Large intestine (tissue), 3 donors: ENCODE results near the gene SSUH2. TPM values are rescaled to one million over a fixed set of nuclear protein-coding genes. Genes with fewer than 3 reads are reported as not detected.
A peak's percentile ranks its signal among the peaks of the same experiment; 100 is the strongest.
"Not testable (repeated sequence)": the region's sequence is repeated elsewhere in the genome, so short reads cannot be mapped to it uniquely, and the experiment has no call there.

Experiments used
- DNase-seq, 2 donors: peaks; one replicate each; pipeline versions ENCODE4 v3.0.0 to v3.0.0-alpha.2; 2013
- H3K27ac ChIP-seq: one replicate; pipeline ENCODE4 v1.5.1; 2013; ENCODE audit warnings: low read length
- H3K27me3 ChIP-seq: 2 replicates; pipeline ENCODE4 v1.6.1; 2013; ENCODE audit warnings: low read length; ENCODE audit not compliant: control insufficient read depth, insufficient read depth
- H3K36me3 ChIP-seq: 2 replicates; pipeline ENCODE4 v1.6.1; 2013; ENCODE audit warnings: low read length; ENCODE audit not compliant: control insufficient read depth, insufficient read depth
- H3K4me1 ChIP-seq: one replicate; pipeline ENCODE4 v1.6.1; 2013; ENCODE audit warnings: low read length; ENCODE audit not compliant: control insufficient read depth, insufficient read depth
- H3K4me3 ChIP-seq: one replicate; pipeline ENCODE4 v1.5.1; 2013; ENCODE audit warnings: low read length
- H3K9me3 ChIP-seq: one replicate; pipeline ENCODE4 v1.6.1; 2013; ENCODE audit warnings: mild to moderate bottlenecking, low read depth, low read length, moderate library complexity; ENCODE audit not compliant: control insufficient read depth
- WGBS: methylation state at CpG from one replicate; pipeline ENCODE4 v1.1.5; 2013; ENCODE audit warnings: low lambda C conversion rate; ENCODE audit not compliant: insufficient coverage; 5-methylcytosine and 5-hydroxymethylcytosine counted together
- polyA plus RNA-seq: library from polyadenylated mRNA; unstranded; fragments of 120-200 nt; gene quantifications from one replicate; pipeline ENCODE4 v1.2.1, GENCODE V29; 2013

SSUH2 gene
- polyA plus RNA-seq, 1 donor, result 38.7 TPM

DNA sequence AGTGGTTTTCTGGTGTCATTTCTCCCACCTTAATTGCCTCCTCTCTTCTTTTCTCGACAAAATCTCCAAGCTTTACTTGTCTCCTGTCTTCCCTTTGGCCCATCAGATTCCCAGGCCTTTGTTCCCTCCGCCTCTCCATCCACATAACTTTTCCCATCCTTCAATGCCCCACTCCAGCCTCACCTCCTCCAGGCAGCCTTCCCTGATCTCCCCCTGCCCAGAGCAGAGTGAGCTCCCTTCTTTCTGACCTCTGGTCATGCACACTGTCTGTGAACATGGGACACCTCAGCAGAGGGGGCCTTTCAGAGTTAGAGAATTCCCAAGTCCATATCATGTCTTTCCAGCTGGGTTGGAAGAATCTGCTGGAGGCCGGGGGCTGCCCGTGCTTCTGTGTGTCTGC is 14.6 kb upstream of the SSUH2 start:
- Histone ChIP-seq H3K27me3 (no peaks in the 10 kb centered on the region), H3K36me3 (no peaks in the 10 kb centered on the region), H3K4me3 (no peak overlapping the region), H3K4me1 (peaks cover 56% of the 10 kb centered on the region), H3K27ac (peak overlapping the region; percentile 71), H3K9me3 (no peaks in the 10 kb centered on the region)
- WGBS, result 93% methylated on average over 2 of the region's 4 CpGs
- no peak for DNase-seq

DNA sequence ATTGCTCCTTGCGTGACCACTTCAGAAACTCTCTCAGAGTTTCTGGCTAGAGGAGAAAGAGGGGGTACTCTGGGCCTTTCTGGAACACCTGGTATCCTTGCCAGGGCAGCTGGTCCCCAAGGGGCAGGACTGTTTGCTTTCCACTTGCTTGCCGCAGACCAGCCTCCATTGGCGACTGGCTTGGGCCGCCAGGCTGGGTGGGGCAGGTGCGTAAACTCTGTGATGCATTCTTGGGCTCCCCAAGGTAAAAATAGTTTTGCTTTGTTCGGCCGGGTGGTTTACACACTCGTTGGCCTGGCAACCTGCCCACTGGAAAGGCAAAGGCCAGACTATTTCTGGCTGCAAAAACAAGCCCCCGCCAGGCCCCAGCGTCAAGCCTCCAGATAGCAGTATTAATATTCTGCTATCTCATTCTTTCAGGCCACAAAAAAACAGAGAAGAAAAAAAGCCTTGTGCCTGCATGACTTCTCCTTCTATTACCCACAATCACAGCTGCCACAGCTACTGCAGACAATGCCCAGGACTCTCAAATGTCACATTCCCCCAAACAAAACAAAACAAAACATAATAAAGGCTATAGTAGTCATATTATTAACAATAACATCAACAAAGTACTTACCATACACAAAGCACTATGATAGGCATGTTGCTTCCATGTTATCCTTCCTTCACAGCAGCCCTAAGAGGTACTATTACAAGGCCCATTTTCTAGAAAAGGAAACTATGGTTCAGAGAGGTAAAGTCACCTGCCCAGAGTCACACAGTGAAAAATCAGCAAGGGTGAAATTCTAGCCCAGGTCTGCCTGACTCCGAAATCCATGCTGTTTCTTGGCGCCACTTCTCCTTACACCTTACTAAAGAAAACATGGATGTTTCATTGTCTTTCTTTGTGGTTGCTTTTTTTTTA is 14.0 kb upstream of the SSUH2 start:
- 100% methylated on average over 2 of the region's 12 CpGs for WGBS

DNA sequence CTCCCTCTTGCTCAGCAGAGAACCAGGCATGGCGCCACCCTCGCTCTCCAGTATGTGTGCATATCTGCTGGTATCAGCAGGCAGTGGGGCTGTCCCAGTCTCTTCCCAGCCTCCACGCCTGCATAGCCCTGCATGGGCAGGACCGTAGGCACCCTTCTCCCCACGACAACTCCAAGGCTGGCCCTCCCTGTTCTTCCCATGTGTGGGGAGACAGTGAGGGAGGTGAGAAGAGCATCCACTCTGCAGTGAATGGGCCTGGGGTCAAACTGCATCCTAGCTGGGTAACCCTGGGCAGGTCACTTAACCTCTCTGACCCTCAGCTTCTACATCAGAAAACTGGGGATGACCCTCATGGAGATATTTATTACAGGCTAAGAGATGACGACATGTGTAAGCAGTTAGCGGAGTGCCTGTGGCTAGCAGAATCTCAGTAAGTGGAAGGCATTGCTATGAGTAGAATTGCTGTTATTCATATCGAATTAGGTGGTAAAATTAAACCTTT is 13.3 kb upstream of the SSUH2 start:
- H3K27ac ChIP-seq, result peak overlapping the region; percentile 71

More for the DNA sequence above, 14.0 kb upstream of the SSUH2 start:
- H3K9me3 ChIP-seq, result no peaks in the 10 kb centered on the region
- no peaks in the 10 kb centered on the region for H3K36me3 ChIP-seq
- peak overlapping the region; percentile 71 for H3K27ac ChIP-seq
- H3K4me3 ChIP-seq, result no peak overlapping the region
- peak; percentile 90 to 96 for DNase-seq
- peaks cover 50% of the 10 kb centered on the region for H3K4me1 ChIP-seq
- no peaks in the 10 kb centered on the region for H3K27me3 ChIP-seq

DNA sequence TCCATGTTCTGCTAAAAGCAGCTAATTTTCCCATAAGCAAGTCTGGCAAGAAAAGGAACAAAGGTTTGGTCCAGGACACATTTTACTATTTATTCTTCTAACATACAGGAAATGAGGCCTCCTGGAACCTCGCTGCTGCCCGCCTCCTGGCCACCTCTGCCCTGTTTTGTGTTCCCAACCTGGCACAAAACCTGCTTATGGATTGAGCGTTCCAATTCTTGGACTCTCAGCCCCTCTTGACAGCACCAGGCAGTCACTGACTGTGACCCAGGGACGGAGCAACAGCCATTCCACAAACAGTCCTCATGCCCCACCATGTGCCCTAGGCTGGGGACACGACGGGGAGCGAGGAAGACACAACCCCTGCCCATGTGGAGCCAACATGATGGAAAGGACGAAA is 11.6 kb upstream of the SSUH2 start:
- Histone ChIP-seq H3K36me3 (no peaks in the 10 kb centered on the region), H3K4me3 (no peak overlapping the region), H3K27ac (no peak overlapping the region), H3K27me3 (no peaks in the 10 kb centered on the region), H3K4me1 (peaks cover 57% of the 10 kb centered on the region), H3K9me3 (no peaks in the 10 kb centered on the region)
- no peak for DNase-seq
- no CpG with 5 or more reads among the region's 8 CpGs for WGBS

More for the DNA sequence above, 13.3 kb upstream of the SSUH2 start:
- DNase-seq, result no peak
- H3K4me1 ChIP-seq, result peaks cover 51% of the 10 kb centered on the region
- no CpG with 5 or more reads among the region's 8 CpGs for WGBS
- H3K36me3 ChIP-seq, result no peaks in the 10 kb centered on the region
- no peak overlapping the region for H3K4me3 ChIP-seq
- H3K27me3 ChIP-seq, result no peaks in the 10 kb centered on the region
- H3K9me3 ChIP-seq, result no peaks in the 10 kb centered on the region

DNA sequence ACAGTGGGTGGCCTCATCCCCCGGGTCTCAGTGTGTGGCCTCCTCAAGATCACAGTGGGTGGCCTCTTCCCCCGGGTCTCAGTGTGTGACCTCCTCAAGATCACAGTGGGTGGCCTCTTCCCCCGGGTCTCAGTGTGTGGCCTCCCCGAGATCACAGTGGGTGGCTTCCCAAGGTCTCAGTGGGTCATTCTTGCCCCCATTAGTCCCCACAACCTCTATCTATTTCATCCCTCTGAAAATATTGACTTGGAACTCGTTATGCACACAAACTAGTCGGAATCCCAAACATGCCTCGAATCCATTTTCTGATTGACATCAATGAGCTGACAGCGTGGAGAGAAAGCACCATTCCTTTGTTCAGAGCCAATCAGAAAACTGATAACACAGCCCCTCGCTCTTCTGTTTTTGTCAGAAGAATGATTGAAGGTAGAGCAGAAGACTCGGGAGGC is 10.8 kb upstream of the SSUH2 start:
- no peaks in the 10 kb centered on the region for H3K27me3 ChIP-seq
- H3K9me3 ChIP-seq, result no peaks in the 10 kb centered on the region
- peaks cover 61% of the 10 kb centered on the region for H3K4me1 ChIP-seq
- no peak overlapping the region for H3K27ac ChIP-seq
- H3K36me3 ChIP-seq, result no peaks in the 10 kb centered on the region
- no peak overlapping the region for H3K4me3 ChIP-seq
- no CpG with 5 or more reads among the region's 10 CpGs for WGBS
- no peak for DNase-seq

GRCh38 chr3:8654572-8655329 is 10.2 kb upstream of the SSUH2 start:
- H3K9me3 ChIP-seq, H3K36me3 ChIP-seq, H3K27ac ChIP-seq, DNase-seq, H3K27me3 ChIP-seq, H3K4me3 ChIP-seq: not testable (repeated sequence)
- peaks cover 59% of the 10 kb centered on the region for H3K4me1 ChIP-seq
- WGBS, result no CpG with 5 or more reads among the region's 6 CpGs

- H3K4me1 ChIP-seq, result peaks cover 58% of the 10 kb centered on the region
- no peaks in the 10 kb centered on the region for H3K27me3 ChIP-seq
- no peaks in the 10 kb centered on the region for H3K36me3 ChIP-seq
- DNase-seq, result peak in 1 of 2 donors; percentile 43
- no peak overlapping the region for H3K27ac ChIP-seq
- H3K9me3 ChIP-seq, result no peaks in the 10 kb centered on the region
- no peak overlapping the region for H3K4me3 ChIP-seq
- WGBS, result 100% methylated on average over 2 of the region's 8 CpGs
These were observed 9.3 kb upstream of the SSUH2 start for GRCh38 chr3:8653800-8654408.

DNA sequence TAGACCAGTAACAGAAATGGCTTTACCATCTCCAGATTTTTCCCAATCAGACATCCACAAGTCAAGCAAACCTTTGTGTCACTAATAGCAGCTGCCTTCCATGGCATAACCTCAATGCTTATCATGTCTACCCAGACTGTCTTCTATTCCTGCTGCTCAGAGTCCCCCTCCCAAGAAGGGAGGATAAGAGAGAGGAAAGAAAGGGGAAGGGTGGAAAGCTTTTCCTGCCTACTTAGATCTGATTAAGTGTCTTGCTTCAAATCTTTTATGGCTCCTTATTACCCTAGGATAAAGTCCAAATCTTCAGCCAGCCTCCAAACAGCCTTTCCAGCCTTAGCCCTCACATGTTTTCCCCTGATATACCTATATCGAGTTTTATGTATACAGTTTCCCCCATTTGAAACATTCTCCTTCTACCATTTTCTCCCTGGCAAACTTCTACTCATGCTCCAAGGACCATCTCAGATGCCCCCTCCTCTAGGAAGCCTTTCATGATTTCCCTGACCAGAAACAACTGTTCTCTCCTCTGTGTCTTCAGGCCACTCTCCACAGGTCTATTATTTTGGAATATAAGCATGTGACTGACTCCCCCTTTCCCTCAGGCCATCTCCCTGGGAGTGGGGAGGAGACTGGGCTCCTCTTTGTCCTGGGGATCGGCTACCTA is 7.9 kb upstream of the SSUH2 start:
- Histone ChIP-seq H3K4me1 (peaks cover 59% of the 10 kb centered on the region), H3K27me3 (no peaks in the 10 kb centered on the region), H3K9me3 (no peaks in the 10 kb centered on the region), H3K27ac (peak overlapping the region; percentile 99), H3K36me3 (no peaks in the 10 kb centered on the region), H3K4me3 (peak overlapping the region; percentile 36)
- DNase-seq, result peak; percentile 85 to 94
- 40% methylated on average over 1 of the region's 2 CpGs for WGBS

DNA sequence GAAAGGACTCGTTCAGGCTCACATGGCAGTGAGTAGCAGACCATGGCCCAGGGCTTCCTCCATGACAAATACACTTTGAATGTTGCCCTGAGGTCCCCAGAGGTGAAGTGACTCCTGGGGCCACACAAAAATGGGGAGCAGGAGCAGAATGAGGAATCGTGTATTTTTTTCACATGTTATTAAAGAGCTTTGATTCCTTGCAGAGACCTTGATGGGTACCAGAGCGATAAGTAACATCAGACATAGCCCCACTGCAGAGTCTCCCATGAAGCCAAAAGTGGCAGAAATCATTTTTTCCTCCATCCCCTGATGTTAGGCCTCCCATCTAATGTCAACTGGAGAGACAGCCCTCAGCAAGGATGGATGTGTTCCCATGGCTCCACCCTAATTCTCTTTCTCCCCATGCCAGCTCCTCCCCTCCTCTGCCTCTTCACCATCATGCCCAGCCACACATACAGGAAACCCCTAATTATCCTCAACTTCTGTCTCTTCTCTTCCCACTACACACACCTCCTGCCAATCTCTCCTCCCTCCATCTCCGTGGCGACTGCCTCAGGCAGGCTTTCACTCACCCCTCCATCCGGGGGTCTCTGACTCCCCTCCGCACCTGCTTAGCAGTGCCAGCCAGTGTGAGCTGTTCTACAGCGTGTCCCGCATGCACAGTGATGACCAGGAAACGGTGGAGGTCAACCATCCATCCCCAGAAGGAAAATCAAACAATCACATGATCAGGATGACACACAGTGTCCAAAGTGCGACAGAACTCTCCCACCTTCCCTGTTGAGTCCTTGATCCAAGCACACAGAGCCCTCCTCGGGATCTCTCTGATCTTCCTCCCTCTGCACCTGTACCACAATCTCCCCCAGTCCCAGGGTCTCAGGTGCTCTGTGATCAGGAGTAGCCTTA is 7.1 kb upstream of the SSUH2 start:
- Histone ChIP-seq H3K4me1 (peaks cover 67% of the 10 kb centered on the region), H3K36me3 (no peaks in the 10 kb centered on the region), H3K4me3 (peak overlapping the region; percentile 36), H3K9me3 (no peaks in the 10 kb centered on the region), H3K27ac (peak overlapping the region; percentile 99), H3K27me3 (no peaks in the 10 kb centered on the region)
- no CpG with 5 or more reads among the region's 12 CpGs for WGBS
- DNase-seq, result peak; percentile 87 to 93
